Epithelial cell of esophagus (primary cell): ENCODE results near the gene PLEKHO1.

Experiments used
- DNase-seq: peaks from one replicate; pipeline ENCODE4 v3.0.0; 2010; ENCODE audit warnings: low read depth
- H3K4me3 ChIP-seq: 2 replicates; pipeline ENCODE4 v1.5.1; 2011; ENCODE audit warnings: mild to moderate bottlenecking, low read length, control low read depth
- TF ChIP-seq, protein P1 (sequence below): IDR thresholded peaks from 2 replicates; pipeline ENCODE4 v1.5.1; 2011; ENCODE audit warnings: low read depth, mild to moderate bottlenecking, low read length, control low read depth, inconsistent platforms; ENCODE audit not compliant: insufficient read depth; ENCODE audit errors: missing control alignments

The PLEKHO1 gene, protein sequence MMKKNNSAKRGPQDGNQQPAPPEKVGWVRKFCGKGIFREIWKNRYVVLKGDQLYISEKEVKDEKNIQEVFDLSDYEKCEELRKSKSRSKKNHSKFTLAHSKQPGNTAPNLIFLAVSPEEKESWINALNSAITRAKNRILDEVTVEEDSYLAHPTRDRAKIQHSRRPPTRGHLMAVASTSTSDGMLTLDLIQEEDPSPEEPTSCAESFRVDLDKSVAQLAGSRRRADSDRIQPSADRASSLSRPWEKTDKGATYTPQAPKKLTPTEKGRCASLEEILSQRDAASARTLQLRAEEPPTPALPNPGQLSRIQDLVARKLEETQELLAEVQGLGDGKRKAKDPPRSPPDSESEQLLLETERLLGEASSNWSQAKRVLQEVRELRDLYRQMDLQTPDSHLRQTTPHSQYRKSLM

DNA sequence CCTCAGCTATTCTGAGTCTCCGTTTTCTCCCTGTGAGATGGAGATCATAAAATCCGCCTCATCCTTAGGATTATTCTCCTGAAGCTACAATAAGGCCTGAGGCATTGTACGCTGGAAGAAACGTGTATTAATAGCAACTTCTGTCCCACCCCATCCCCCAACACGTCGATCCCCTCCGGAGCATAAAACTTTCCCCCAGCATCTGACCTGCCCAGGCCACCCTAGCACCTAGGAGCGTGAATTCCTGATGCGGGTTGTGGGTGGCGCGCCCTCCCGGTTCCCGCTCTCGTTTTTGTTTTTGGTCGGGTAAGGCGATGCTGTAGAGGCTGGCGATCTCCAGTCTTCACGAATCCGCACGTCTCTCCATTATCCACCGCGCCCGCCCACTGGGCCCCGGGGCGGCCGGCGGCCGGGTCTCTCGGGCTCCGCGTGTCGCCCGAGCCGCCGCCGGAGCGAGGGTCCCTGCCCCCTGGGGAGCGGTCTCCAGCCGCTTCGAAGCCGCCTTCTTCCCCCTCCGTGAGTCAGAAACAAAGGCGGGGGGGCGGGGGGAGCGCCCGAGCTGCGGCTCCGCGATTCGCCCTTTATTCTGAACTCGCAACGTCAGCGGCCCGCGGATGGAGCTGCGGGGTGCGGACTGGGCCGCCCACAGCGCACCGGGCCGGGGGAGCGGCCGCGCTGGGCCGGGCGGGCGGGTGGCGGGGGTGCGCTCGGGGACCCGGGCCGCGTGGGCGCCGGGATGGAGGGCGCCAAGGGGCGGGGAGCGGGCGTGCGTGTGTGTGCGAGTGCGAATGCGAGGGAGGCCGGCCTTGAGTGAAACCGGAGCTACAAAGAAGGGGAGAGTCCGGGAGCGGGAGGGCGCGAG is at the start of gene PLEKHO1:
Gene PLEKHO1 (plus strand): TSS at position 646 of the 862 bp plus-strand sequence. CDS start 342 bp downstream, outside the sequence.
- TF ChIP-seq, protein P1, sequence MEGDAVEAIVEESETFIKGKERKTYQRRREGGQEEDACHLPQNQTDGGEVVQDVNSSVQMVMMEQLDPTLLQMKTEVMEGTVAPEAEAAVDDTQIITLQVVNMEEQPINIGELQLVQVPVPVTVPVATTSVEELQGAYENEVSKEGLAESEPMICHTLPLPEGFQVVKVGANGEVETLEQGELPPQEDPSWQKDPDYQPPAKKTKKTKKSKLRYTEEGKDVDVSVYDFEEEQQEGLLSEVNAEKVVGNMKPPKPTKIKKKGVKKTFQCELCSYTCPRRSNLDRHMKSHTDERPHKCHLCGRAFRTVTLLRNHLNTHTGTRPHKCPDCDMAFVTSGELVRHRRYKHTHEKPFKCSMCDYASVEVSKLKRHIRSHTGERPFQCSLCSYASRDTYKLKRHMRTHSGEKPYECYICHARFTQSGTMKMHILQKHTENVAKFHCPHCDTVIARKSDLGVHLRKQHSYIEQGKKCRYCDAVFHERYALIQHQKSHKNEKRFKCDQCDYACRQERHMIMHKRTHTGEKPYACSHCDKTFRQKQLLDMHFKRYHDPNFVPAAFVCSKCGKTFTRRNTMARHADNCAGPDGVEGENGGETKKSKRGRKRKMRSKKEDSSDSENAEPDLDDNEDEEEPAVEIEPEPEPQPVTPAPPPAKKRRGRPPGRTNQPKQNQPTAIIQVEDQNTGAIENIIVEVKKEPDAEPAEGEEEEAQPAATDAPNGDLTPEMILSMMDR, result no peak
- peak within 1 kb of the TSS; percentile 39 for H3K4me3 ChIP-seq
- peak; percentile 81 for DNase-seq

DNA sequence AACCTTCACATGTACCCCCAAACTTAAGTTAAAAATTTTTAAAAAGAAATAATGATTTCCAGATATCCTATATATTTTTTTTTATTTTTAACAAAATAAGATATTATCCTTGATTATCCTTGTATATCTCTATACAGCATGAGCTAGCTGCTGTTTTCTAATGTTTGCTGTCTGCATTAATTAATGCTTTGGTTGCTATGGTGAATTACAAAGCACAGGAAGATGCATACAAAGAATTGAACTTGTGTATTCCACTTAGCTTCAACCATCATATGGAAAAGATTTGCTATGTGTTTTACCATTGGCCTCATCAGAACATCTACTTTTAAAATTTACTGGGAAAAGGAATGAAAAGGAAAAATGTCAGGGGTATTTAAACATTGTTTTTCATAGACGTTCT is 46.7 kb upstream of the PLEKHO1 start:
- H3K4me3 ChIP-seq, result no peak overlapping the region
- DNase-seq, result no peak
- TF ChIP-seq, protein P1, result no peak

DNA sequence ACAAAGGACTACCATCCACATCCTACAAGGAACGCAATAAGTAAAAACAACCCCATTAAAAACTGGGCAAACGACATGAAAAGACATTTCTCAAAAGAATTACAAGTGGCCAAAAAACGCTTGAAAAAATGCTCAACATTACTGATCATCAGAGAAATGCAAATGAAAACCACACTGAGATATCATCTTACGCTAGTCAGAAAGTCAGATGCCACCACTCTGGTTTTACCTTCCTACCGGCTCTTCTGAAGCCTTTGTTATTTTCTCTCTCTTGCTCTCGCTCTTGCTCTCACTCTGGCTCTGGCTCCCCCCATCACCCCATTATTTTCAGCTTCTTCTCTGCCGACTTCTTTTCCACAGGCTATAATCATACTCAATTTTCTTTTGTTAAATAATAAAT is 43.4 kb upstream of the PLEKHO1 start:
- TF ChIP-seq, protein P1, result no peak
- DNase-seq, result no peak
- H3K4me3 ChIP-seq, result no peak overlapping the region

DNA sequence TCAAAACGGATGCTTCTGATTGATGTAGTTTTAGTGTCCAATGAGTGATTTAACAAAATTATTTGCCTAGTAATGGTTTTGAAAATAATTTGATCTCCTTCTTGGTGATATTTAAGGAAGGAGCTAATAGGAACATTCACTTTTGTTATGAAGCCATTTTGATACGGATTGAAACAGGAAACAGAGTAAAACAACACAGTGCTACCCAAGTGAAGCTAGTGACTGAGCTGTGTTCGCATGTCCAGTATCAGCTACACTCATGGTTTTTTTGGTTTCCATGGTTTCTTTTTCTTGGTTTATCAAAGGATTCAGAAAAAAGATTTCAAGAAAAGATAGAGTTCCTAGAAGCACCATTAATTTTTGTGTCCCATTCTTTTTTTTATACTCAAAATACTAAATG is 40.1 kb upstream of the PLEKHO1 start:
- no peak overlapping the region for H3K4me3 ChIP-seq
- DNase-seq, result no peak
- TF ChIP-seq, protein P1, result no peak

DNA sequence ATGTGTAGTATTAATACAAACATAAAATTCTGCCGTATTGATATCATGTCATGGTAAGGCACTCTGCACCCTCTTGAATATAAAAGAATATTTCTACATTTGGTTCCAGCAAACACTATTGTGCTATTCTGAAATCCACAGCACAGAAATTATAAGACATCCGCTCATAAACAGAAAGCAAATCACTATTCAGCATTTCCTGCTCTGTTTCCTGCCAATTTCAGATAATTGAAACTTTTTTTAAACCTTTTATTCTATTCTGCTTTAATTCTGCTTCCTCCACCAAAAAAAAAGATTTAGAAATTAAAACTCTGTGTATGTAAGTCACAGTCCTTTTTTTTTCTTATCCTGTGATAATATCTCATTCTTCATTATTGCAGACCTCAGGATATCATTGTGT is 39.6 kb upstream of the PLEKHO1 start:
- TF ChIP-seq, protein P1, result no peak
- no peak overlapping the region for H3K4me3 ChIP-seq
- no peak for DNase-seq

DNA sequence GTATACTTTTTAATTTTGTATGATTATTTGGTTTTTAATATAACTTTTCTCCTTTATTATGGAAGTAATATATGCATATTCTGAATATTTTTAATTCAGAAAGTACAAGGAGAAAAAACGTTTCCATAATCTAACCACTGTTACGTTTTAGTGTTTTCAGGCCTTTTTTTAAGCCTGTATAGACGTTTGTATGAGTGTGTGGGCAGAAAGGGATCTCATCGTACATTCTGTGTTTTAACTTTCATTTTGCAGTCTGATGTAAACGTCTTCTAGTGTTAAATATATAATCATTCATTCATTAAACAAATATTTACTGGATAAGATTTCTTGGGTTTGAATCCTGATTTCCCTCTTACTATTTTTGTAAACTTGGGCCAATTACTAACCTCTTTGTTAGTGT is 38.0 kb upstream of the PLEKHO1 start:
- TF ChIP-seq, protein P1, result no peak
- DNase-seq, result no peak
- H3K4me3 ChIP-seq, result no peak overlapping the region
